ENCODE data around the gene PCDHAC2. TPM values are rescaled to one million over a fixed set of nuclear protein-coding genes. Genes with fewer than 3 reads are reported as not detected.

Gene PCDHAC2
- polyA plus RNA-seq, 1 of the 3 experiments (the other 2 are of a cell fraction) = 0.39 TPM

GRCh38 chr5:141017943-141018342 lies 51.7 kb downstream of the PCDHAC2 start:
- H3K27me3 ChIP-seq (ENCODE audit: insufficient read depth) = no peaks in the 10 kb centered on the region

More at GRCh38 chr5:141017943-141018342, 51.7 kb downstream of the PCDHAC2 start:
- Histone ChIP-seq H3F3A (replicated peaks; ENCODE audit: insufficient read depth) (no peaks in the 10 kb centered on the region), H3K9me2 (no peaks in the 10 kb centered on the region), H3K4me1 (ENCODE audit: control insufficient read depth in 1 of 2, insufficient read depth in 2 of 2, low read depth in 1 of 2, low read length in 1 of 2) (no peaks in the 10 kb centered on the region), H3K4me2 (no peak overlapping the region), H3K79me2 (ENCODE audit: insufficient read depth) (no peaks in the 10 kb centered on the region), H3K4me3 (ENCODE audit: low read depth in 2 of 2, low read length in 1 of 2) (no peak overlapping the region), H3K9me3 (no peaks in the 10 kb centered on the region), H3K36me3 (replicated peaks in 1 of 2; ENCODE audit: control insufficient read depth in 1 of 2, insufficient read depth in 2 of 2, low read length in 1 of 2) (no peaks in the 10 kb centered on the region), H3K27ac (ENCODE audit: low read depth in 2 of 2, low read length in 1 of 2) (no peak overlapping the region), H3K9ac (no peak overlapping the region), H2AFZ (ENCODE audit: low read depth) (no peak overlapping the region), H4K20me1 (ENCODE audit: insufficient read depth) (no peaks in the 10 kb centered on the region)
- no peak for DNase-seq
- CTCF ChIA-PET = interaction anchor here (0.9 to 3.8 kb wide), 3 partner anchors 20 to 92 kb away, joined by 4 to 15 read pairs (median 10); partner anchors contain the start of gene PCDHAC1
- POLR2A ChIA-PET = no interaction called here
- TF ChIP-seq NFIC (IDR thresholded peaks at IDR 0.05; ENCODE audit: borderline replicate concordance) = no peak
- TF ChIP-seq MAX (IDR thresholded peaks at IDR 0.05; ENCODE audit: low read depth) = no peak
- TF ChIP-seq REST (IDR thresholded peaks at IDR 0.05; ENCODE audit: low read depth, low read length) = no peak
- TF ChIP-seq PBX3 (IDR thresholded peaks at IDR 0.05) = no peak
- no peak for TF ChIP-seq RCOR1 (IDR thresholded peaks at IDR 0.05; ENCODE audit: low read length)
- no peak for TF ChIP-seq JUND (IDR thresholded peaks at IDR 0.05)
- no peak for TF ChIP-seq YY1 (IDR thresholded peaks at IDR 0.05; ENCODE audit: low read depth)
- TF ChIP-seq MEF2A (IDR thresholded peaks at IDR 0.05; ENCODE audit: borderline replicate concordance, low read depth) = no peak
- TF ChIP-seq FOXJ3 (CRISPR knock-in tag; IDR thresholded peaks at IDR 0.05) = no peak
- TF ChIP-seq TEAD4 (IDR thresholded peaks at IDR 0.05; ENCODE audit: borderline replicate concordance, insufficient read depth) = no peak
- TF ChIP-seq FOXM1 (IDR thresholded peaks at IDR 0.05; ENCODE audit: low read depth) = no peak

Small RNA genes lying within 50 kb of the gene (small RNA-seq; reads per million reads assigned to genes)
- gene AC010223.1 = 0 reads per million in 7 experiments

Other genes with a start within 250 kb of the PCDHAC2 start
- gene PCDHA1, start 180.3 kb upstream of the PCDHAC2 start, polyA plus RNA-seq (2012; rRNA removed) = 0.16 and 0.21 TPM in 2 replicates
- gene PCDHA2, start 171.6 kb upstream of the PCDHAC2 start, polyA plus RNA-seq (2012; rRNA removed) = not detected in 2 replicates
- 0.02 TPM in 1 of 2 replicates, not detected in the other for gene PCDHA3, start 165.4 kb upstream of the PCDHAC2 start, polyA plus RNA-seq (2012; rRNA removed)
- 1.2 and 1.4 TPM in 2 replicates for gene PCDHA4, start 159.4 kb upstream of the PCDHAC2 start, polyA plus RNA-seq (2012; rRNA removed)
- 0.02 TPM in 2 replicates for gene PCDHA5, start 144.9 kb upstream of the PCDHAC2 start, polyA plus RNA-seq (2012; rRNA removed)
- 0.02 and 0.03 TPM in 2 replicates for gene PCDHA6, start 138.5 kb upstream of the PCDHAC2 start, polyA plus RNA-seq (2012; rRNA removed)
- 0.15 and 0.16 TPM in 2 replicates for gene PCDHA7, start 132.2 kb upstream of the PCDHAC2 start, polyA plus RNA-seq (2012; rRNA removed)
- 0.54 and 0.63 TPM in 2 replicates for gene PCDHA8, start 125.3 kb upstream of the PCDHAC2 start, polyA plus RNA-seq (2012; rRNA removed)
- gene PCDHA9, start 118.1 kb upstream of the PCDHAC2 start, polyA plus RNA-seq (2012; rRNA removed) = 0.02 TPM in 2 replicates
- 0.02 TPM in 2 replicates for gene PCDHA10, start 110.6 kb upstream of the PCDHAC2 start, polyA plus RNA-seq (2012; rRNA removed)
- not detected in 2 replicates for gene PCDHA11, start 97.5 kb upstream of the PCDHAC2 start, polyA plus RNA-seq (2012; rRNA removed)
- 0.54 and 0.70 TPM in 2 replicates for gene PCDHA12, start 91.2 kb upstream of the PCDHAC2 start, polyA plus RNA-seq (2012; rRNA removed)
- gene PCDHA13, start 84.4 kb upstream of the PCDHAC2 start, polyA plus RNA-seq (2012; rRNA removed) = not detected in 2 replicates
- 0.08 and 0.21 TPM in 2 replicates for gene PCDHAC1, start 40.2 kb upstream of the PCDHAC2 start, polyA plus RNA-seq (2012; rRNA removed)
- gene PCDHB1, start 84.9 kb downstream of the PCDHAC2 start, polyA plus RNA-seq (2012; rRNA removed) = not detected in 2 replicates
- gene PCDHB2, start 128.1 kb downstream of the PCDHAC2 start, polyA plus RNA-seq (2012; rRNA removed) = 1.6 and 1.8 TPM in 2 replicates
- 1.7 and 2.2 TPM in 2 replicates for gene PCDHB3, start 134.0 kb downstream of the PCDHAC2 start, polyA plus RNA-seq (2012; rRNA removed)
- gene PCDHB4, start 155.3 kb downstream of the PCDHAC2 start, polyA plus RNA-seq (2012; rRNA removed) = 0.36 and 0.51 TPM in 2 replicates
- gene PCDHB5, start 168.7 kb downstream of the PCDHAC2 start, polyA plus RNA-seq (2012; rRNA removed) = 0.08 and 0.10 TPM in 2 replicates
- 3.9 and 5.0 TPM in 2 replicates for gene PCDHB6, start 183.6 kb downstream of the PCDHAC2 start, polyA plus RNA-seq (2012; rRNA removed)
- 1.5 and 1.7 TPM in 2 replicates for gene PCDHB7, start 206.2 kb downstream of the PCDHAC2 start, polyA plus RNA-seq (2012; rRNA removed)
- gene PCDHB8, start 211.3 kb downstream of the PCDHAC2 start, polyA plus RNA-seq (2012; rRNA removed) = 3.0 and 3.4 TPM in 2 replicates
- gene PCDHB16, start 215.9 kb downstream of the PCDHAC2 start, polyA plus RNA-seq (2012; rRNA removed) = 2.3 and 2.7 TPM in 2 replicates
- gene PCDHB9, start 220.7 kb downstream of the PCDHAC2 start, polyA plus RNA-seq (2012; rRNA removed) = 1.4 and 2.4 TPM in 2 replicates
- gene PCDHB10, start 225.9 kb downstream of the PCDHAC2 start, polyA plus RNA-seq (2012; rRNA removed) = 1.4 and 1.5 TPM in 2 replicates
- gene PCDHB11, start 233.2 kb downstream of the PCDHAC2 start, polyA plus RNA-seq (2012; rRNA removed) = 0.41 and 0.61 TPM in 2 replicates
- gene PCDHB12, start 242.2 kb downstream of the PCDHAC2 start, polyA plus RNA-seq (2012; rRNA removed) = 1.9 and 2.0 TPM in 2 replicates
- gene PCDHB13, start 247.4 kb downstream of the PCDHAC2 start, polyA plus RNA-seq (2012; rRNA removed) = 0.85 and 0.88 TPM in 2 replicates